HG03139 (cell line): ENCODE data around the gene BATF.

ENCODE experiments used
- ATAC-seq: cut with Tn5 transposase; IDR thresholded peaks from one replicate; pipeline ENCODE4 v1.9.1; 2021; ENCODE audit not compliant: unreplicated experiment

BATF gene

DNA sequence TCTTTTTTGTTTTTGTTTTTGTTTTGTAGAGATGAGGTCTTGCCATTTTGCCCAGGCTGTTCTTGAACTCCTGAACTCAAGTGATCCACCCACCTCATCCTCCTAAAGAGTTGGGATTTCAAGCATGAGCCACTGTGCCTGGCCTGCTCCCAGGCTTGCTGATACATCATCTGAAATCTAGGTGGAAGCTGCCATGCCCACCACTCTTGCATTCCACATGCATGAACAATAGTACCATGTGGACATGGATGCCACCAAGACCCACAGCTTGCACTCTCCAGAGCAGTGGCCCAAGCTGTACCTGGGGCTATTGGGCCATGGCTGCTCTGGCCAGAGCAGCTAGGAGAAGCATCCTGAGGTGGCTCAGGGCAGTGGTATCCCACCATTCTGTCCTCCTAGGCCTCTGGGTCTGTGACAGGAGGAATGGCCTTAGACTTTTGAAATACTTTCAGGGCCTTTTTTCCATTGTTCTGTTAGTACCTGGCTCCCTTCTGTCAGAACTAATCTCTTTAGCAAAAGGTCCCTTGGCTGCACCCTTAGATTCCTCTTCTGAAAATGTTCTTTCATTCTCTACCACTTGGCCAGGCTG lies 69.8 kb downstream of the BATF start:
- ATAC-seq: no peak

DNA sequence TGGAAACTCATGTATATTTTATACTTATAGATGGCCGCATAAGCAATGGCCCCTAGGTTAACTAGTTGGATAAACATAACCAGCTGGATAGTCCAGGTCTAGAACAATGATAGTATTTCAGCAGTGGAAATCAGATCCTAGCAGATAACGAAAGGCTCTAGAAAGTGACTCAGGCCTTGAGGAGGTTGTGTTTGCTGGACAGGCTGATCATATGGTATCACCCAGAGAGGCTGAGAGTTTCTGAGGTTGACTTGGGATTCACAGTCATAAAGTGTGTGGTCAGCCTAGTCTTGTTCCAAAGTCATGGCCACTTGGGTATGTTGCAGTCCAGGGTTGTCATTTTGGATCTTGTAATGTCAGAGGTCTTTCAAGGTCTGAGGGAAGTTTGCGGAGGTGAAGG lies 73.0 kb downstream of the BATF start:
- no peak for ATAC-seq
